NCI-H510A (cell line): ENCODE data around the gene PRUNE2.
A peak's percentile ranks its signal among the peaks of the same experiment; 100 is the strongest.
"Not testable (repeated sequence)": the region's sequence is repeated elsewhere in the genome, so short reads cannot be mapped to it uniquely, and the experiment has no call there.

Experiments used
- DNase-seq: peaks from one replicate; lab custom pipeline; 2025; lab: John Stamatoyannopoulos, UW

Gene PRUNE2

GRCh38 chr9:76793784-76794431 lies 112.0 kb downstream of the PRUNE2 start:
- DNase-seq, result no peak

- no peak for DNase-seq
Observed at GRCh38 chr9:76789840-76790239, 116.1 kb downstream of the PRUNE2 start.

GRCh38 chr9:76787677-76788076 lies 118.2 kb downstream of the PRUNE2 start:
- DNase-seq, result no peak

- no peak for DNase-seq
Observed at GRCh38 chr9:76785501-76785900, 120.4 kb downstream of the PRUNE2 start.

- no peak for DNase-seq
Observed at GRCh38 chr9:76784881-76785280, 121.0 kb downstream of the PRUNE2 start.

GRCh38 chr9:76772686-76773445 lies 133.0 kb downstream of the PRUNE2 start:
- DNase-seq, result no peak

- DNase-seq, result no peak
Observed at GRCh38 chr9:76766126-76766525, 139.8 kb downstream of the PRUNE2 start.

GRCh38 chr9:76764138-76764537 lies 141.8 kb downstream of the PRUNE2 start, which contains the start of gene PCA3:
TSS of gene PCA3 (plus strand) at chr9:76764438.
- DNase-seq, result no peak

- no peak for DNase-seq
Observed at GRCh38 chr9:76761448-76761847, 144.5 kb downstream of the PRUNE2 start.

GRCh38 chr9:76759732-76760131 lies 146.2 kb downstream of the PRUNE2 start:
- peak; percentile 66 for DNase-seq

- DNase-seq, result no peak
Observed at GRCh38 chr9:76758476-76758875, 147.4 kb downstream of the PRUNE2 start.

GRCh38 chr9:76756941-76757673 lies 148.8 kb downstream of the PRUNE2 start:
- no peak for DNase-seq

GRCh38 chr9:76756268-76756640 lies 149.7 kb downstream of the PRUNE2 start:
- peak; percentile 41 for DNase-seq

- DNase-seq, result no peak
Observed at GRCh38 chr9:76751001-76751400, 154.9 kb downstream of the PRUNE2 start.

- DNase-seq, result no peak
Observed at GRCh38 chr9:76744336-76744735, 161.6 kb downstream of the PRUNE2 start.

- DNase-seq, result no peak
Observed at GRCh38 chr9:76743931-76744330, 162.0 kb downstream of the PRUNE2 start.

GRCh38 chr9:76742890-76743289 lies 163.0 kb downstream of the PRUNE2 start:
- DNase-seq, result not testable (repeated sequence)

- DNase-seq, result no peak
Observed at GRCh38 chr9:76741524-76741923, 164.4 kb downstream of the PRUNE2 start.

- no peak for DNase-seq
Observed at GRCh38 chr9:76738402-76738801, 167.5 kb downstream of the PRUNE2 start.

- no peak for DNase-seq
Observed at GRCh38 chr9:76737154-76737902, 168.6 kb downstream of the PRUNE2 start.

- no peak for DNase-seq
Observed at GRCh38 chr9:76734716-76735115, 171.2 kb downstream of the PRUNE2 start.

GRCh38 chr9:76733096-76733495 lies 172.8 kb downstream of the PRUNE2 start:
- DNase-seq, result no peak
